PC-3 (cell line): Measurements from ENCODE around the gene OSBPL9.

ENCODE experiments used
- EZH2 ChIP-seq: fragments of 300-600 bp; sonication (generic); IDR thresholded peaks from one replicate; pipeline ENCODE4 v1.6.1; 2017; ENCODE audit warnings: antibody characterized with exemption, mild to moderate bottlenecking, low read length; ENCODE audit not compliant: unreplicated experiment
- EZH2phosphoT487 ChIP-seq: fragments of 300-600 bp; sonication (generic); IDR thresholded peaks from 2 replicates; pipeline ENCODE4 v1.6.1; 2018; ENCODE audit warnings: mild to moderate bottlenecking, antibody characterized with exemption, low read length, borderline replicate concordance
- TF ChIP-seq, protein P1 (sequence below): fragments of 300-600 bp; sonication (generic); conservative IDR thresholded peaks from 2 replicates; pipeline ENCODE4 v1.5.1; 2017; ENCODE audit warnings: antibody characterized with exemption, low read depth, mild to moderate bottlenecking, low read length

GRCh38 chr1:51733793-51734522 lies 117.1 kb downstream of the OSBPL9 start:
- TF ChIP-seq, protein P1, sequence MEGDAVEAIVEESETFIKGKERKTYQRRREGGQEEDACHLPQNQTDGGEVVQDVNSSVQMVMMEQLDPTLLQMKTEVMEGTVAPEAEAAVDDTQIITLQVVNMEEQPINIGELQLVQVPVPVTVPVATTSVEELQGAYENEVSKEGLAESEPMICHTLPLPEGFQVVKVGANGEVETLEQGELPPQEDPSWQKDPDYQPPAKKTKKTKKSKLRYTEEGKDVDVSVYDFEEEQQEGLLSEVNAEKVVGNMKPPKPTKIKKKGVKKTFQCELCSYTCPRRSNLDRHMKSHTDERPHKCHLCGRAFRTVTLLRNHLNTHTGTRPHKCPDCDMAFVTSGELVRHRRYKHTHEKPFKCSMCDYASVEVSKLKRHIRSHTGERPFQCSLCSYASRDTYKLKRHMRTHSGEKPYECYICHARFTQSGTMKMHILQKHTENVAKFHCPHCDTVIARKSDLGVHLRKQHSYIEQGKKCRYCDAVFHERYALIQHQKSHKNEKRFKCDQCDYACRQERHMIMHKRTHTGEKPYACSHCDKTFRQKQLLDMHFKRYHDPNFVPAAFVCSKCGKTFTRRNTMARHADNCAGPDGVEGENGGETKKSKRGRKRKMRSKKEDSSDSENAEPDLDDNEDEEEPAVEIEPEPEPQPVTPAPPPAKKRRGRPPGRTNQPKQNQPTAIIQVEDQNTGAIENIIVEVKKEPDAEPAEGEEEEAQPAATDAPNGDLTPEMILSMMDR, result no peak
- no peak for TF ChIP-seq EZH2phosphoT487
- TF ChIP-seq EZH2, result no peak
